ENCODE data around the gene ESAM.
"Not testable (repeated sequence)": the region's sequence is repeated elsewhere in the genome, so short reads cannot be mapped to it uniquely, and the experiment has no call there.

Gene ESAM

GRCh38 chr11:124796312-124796711, 34.2 kb upstream of the ESAM start:
- Histone ChIP-seq H3K9me3 (ENCODE audit: control insufficient read depth, low read length) (no peaks in the 10 kb centered on the region), H3K9ac (ENCODE audit: low read length) (no peak overlapping the region), H3K36me3 (ENCODE audit: control insufficient read depth, insufficient read depth, low read length) (no peaks in the 10 kb centered on the region), H3K4me1 (ENCODE audit: control insufficient read depth, insufficient read depth, low read length) (peaks cover 9% of the 10 kb centered on the region), H3K4me3 (ENCODE audit: low read length) (no peak overlapping the region), H3K27me3 (ENCODE audit: control insufficient read depth, insufficient read depth, low read length) (no peaks in the 10 kb centered on the region)

DNA sequence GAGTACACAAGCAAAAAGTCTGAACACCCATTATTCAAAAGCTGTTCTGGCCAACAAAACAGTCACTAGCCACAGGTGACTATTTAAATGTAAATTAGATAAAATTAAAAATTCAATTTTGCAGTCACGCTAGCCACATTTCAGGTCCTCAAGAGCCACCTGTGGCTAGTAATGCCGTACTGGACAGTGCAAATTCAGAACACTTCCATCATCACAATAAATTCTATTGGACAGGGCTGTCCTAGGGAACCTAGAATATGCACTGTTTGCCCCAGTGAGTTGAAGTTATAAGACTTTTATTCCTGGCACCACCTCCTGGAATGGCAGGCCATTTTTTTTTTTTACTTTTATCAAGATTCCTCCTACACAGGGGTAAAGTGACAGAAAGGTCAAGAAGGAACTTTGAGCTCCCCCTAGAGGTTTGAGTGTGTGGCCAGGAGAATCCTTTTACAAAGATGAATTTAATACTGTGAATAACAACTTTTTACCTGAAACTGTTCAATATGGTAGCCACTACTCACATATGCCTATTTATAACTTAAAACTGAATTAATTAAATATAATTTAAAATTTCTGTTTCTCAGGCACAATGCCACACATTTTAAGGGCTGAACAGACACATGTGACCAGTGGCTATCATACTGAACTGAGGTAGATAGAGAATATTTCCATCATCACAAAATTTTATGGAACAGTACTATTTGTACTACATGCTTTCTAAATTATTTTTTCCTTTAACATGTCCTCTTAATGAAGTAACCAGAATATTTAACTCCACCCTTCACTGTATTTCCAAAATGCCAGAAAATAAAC, 31.6 kb upstream of the ESAM start:
- no peaks in the 10 kb centered on the region for H3K9me3 ChIP-seq (ENCODE audit: control insufficient read depth, low read length)

DNA sequence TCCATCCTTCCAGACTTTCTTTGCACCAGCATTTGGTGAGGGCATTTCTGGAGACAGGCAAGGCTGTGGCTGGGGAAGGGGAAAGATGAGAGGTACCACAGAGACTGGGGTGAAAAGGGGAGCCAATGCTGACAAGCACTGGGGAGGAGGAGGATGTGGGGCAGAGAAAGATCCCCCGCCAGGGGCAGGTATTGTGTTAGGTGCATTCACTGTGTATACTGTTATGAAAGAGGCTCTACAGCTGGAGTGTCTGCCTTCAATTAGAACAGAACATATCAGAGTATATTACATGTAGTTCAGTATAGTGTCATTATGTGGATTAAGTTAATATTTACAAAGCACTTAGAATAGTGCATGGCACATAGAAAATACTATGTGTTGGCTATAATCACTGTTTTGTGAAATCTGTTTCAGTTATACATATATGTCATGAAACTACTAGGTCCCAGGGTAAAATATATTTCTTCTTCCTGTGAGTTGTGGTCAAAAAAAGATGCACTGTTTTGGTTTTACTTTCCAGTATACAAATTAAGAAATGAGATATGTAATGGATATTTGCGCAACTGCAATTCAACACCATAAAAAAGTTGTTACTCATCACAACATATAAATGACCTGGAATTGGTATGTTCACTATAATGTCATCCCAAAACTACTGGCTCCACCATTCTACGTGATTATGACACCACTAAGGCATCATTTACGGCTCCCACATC, 29.7 kb upstream of the ESAM start:
- no peaks in the 10 kb centered on the region for H3K36me3 ChIP-seq (ENCODE audit: control insufficient read depth, insufficient read depth, low read length)
- no peak overlapping the region for H3K9ac ChIP-seq (ENCODE audit: low read length)
- no peaks in the 10 kb centered on the region for H3K27me3 ChIP-seq (ENCODE audit: control insufficient read depth, insufficient read depth, low read length)
- H3K4me1 ChIP-seq (ENCODE audit: control insufficient read depth, insufficient read depth, low read length), result no peaks in the 10 kb centered on the region
- no peaks in the 10 kb centered on the region for H3K9me3 ChIP-seq (ENCODE audit: control insufficient read depth, low read length)
- no peak overlapping the region for H3K4me3 ChIP-seq (ENCODE audit: low read length)

More for the DNA sequence above, 31.6 kb upstream of the ESAM start:
- no peaks in the 10 kb centered on the region for H3K36me3 ChIP-seq (ENCODE audit: control insufficient read depth, insufficient read depth, low read length)
- H3K4me1 ChIP-seq (ENCODE audit: control insufficient read depth, insufficient read depth, low read length), result peaks cover 3% of the 10 kb centered on the region
- H3K4me3 ChIP-seq (ENCODE audit: low read length), result no peak overlapping the region
- H3K9ac ChIP-seq (ENCODE audit: low read length), result no peak overlapping the region
- no peaks in the 10 kb centered on the region for H3K27me3 ChIP-seq (ENCODE audit: control insufficient read depth, insufficient read depth, low read length)

DNA sequence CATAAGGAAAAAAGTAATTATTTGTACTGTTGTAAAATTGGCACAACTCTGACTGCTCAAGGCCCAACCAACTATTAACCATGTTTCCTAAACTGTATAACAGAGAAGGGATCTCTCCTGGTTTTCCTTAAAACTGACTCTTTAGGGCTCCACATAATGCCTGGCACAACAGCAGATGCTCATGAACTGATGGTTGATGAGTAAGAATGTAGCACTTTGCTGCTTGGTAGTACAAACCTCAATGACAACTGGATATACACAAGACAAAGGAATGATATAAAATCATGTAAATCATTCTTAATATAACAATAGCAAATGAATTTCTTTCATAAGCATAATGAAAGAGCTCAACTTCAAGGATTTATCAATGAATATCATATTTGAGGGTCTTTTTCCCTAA, 26.4 kb upstream of the ESAM start:
- H3K27me3 ChIP-seq (ENCODE audit: control insufficient read depth, insufficient read depth, low read length), result no peaks in the 10 kb centered on the region
- peaks cover 6% of the 10 kb centered on the region for H3K4me1 ChIP-seq (ENCODE audit: control insufficient read depth, insufficient read depth, low read length)
- no peaks in the 10 kb centered on the region for H3K9me3 ChIP-seq (ENCODE audit: control insufficient read depth, low read length)
- no peaks in the 10 kb centered on the region for H3K36me3 ChIP-seq (ENCODE audit: control insufficient read depth, insufficient read depth, low read length)
- H3K9ac ChIP-seq (ENCODE audit: low read length), result no peak overlapping the region
- H3K4me3 ChIP-seq (ENCODE audit: low read length), result no peak overlapping the region

DNA sequence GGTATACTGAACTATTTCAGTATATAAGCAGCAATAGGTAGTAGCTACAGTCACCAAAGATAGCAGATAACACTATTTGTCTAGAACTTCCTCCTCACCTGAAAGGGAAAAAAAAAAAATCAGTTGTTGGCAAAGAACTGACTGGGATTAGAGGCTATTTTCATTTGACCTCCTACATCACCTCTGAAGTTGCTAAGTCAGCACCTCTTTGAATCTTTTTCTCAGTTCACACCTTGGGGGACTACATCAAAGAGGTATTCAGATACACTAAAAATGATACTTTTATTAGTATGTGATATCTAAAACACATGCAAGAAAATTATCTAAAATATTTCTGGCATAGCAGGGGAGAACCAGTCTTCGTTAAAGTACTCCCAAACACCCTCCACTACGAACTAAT, 22.0 kb upstream of the ESAM start:
- Histone ChIP-seq H3K9me3 (ENCODE audit: control insufficient read depth, low read length) (no peaks in the 10 kb centered on the region), H3K36me3 (ENCODE audit: control insufficient read depth, insufficient read depth, low read length) (no peaks in the 10 kb centered on the region), H3K27me3 (ENCODE audit: control insufficient read depth, insufficient read depth, low read length) (no peaks in the 10 kb centered on the region), H3K4me1 (ENCODE audit: control insufficient read depth, insufficient read depth, low read length) (peaks cover 11% of the 10 kb centered on the region), H3K9ac (ENCODE audit: low read length) (no peak overlapping the region), H3K4me3 (ENCODE audit: low read length) (no peak overlapping the region)

DNA sequence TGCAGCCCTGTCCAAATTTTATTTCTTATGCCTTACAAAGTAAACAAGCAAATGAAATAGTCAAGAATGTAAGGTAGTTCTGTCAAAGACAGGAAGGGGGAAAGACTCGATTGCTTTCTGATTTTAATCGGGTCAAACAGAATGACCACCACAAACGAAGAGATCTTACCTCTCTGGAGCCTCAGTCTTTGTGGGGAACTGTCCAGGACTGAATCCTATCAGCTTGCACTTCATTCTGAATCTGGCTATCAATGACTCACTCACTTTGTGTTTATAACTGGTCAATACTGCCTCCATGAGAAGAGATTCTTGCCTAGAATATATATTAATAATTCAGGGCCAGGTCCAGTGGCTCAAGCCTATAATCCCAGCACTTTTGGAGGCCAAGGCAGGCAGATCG, 20.9 kb upstream of the ESAM start:
- no peaks in the 10 kb centered on the region for H3K36me3 ChIP-seq (ENCODE audit: control insufficient read depth, insufficient read depth, low read length)
- H3K4me3 ChIP-seq (ENCODE audit: low read length), result no peak overlapping the region
- no peak overlapping the region for H3K9ac ChIP-seq (ENCODE audit: low read length)
- H3K4me1 ChIP-seq (ENCODE audit: control insufficient read depth, insufficient read depth, low read length), result peaks cover 11% of the 10 kb centered on the region
- H3K9me3 ChIP-seq (ENCODE audit: control insufficient read depth, low read length), result no peaks in the 10 kb centered on the region
- H3K27me3 ChIP-seq (ENCODE audit: control insufficient read depth, insufficient read depth, low read length), result no peaks in the 10 kb centered on the region

GRCh38 chr11:124779568-124779967, 17.5 kb upstream of the ESAM start:
- H3K9me3 ChIP-seq (ENCODE audit: control insufficient read depth, low read length), result no peaks in the 10 kb centered on the region
- H3K4me3 ChIP-seq (ENCODE audit: low read length), result no peak overlapping the region
- no peaks in the 10 kb centered on the region for H3K36me3 ChIP-seq (ENCODE audit: control insufficient read depth, insufficient read depth, low read length)
- no peak overlapping the region for H3K9ac ChIP-seq (ENCODE audit: low read length)
- H3K27me3 ChIP-seq (ENCODE audit: control insufficient read depth, insufficient read depth, low read length), result no peaks in the 10 kb centered on the region
- peaks cover 11% of the 10 kb centered on the region for H3K4me1 ChIP-seq (ENCODE audit: control insufficient read depth, insufficient read depth, low read length)

DNA sequence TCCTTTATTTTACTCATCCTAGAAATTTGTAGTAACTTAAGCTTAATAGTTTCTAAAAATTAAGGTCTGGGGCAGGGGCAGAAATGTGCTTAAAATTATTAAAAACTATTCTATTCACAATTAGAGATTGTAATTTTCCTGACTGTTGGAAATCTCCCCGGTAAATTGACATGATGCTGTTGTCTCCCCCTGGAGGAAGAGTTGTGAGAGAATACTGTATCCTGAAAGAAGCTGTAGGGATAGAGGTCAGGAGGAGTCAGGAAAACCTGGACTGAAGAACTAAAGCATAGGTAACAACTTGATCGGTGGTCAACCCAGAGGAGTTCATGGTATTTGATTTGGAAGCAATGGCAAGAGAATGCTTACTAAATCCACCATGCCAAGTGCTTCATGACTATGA, 16.2 kb upstream of the ESAM start:
- H3K9me3 ChIP-seq (ENCODE audit: control insufficient read depth, low read length), result no peaks in the 10 kb centered on the region
- peaks cover 5% of the 10 kb centered on the region for H3K4me1 ChIP-seq (ENCODE audit: control insufficient read depth, insufficient read depth, low read length)
- no peak overlapping the region for H3K9ac ChIP-seq (ENCODE audit: low read length)
- H3K27me3 ChIP-seq (ENCODE audit: control insufficient read depth, insufficient read depth, low read length), result no peaks in the 10 kb centered on the region
- H3K4me3 ChIP-seq (ENCODE audit: low read length), result no peak overlapping the region
- no peaks in the 10 kb centered on the region for H3K36me3 ChIP-seq (ENCODE audit: control insufficient read depth, insufficient read depth, low read length)

DNA sequence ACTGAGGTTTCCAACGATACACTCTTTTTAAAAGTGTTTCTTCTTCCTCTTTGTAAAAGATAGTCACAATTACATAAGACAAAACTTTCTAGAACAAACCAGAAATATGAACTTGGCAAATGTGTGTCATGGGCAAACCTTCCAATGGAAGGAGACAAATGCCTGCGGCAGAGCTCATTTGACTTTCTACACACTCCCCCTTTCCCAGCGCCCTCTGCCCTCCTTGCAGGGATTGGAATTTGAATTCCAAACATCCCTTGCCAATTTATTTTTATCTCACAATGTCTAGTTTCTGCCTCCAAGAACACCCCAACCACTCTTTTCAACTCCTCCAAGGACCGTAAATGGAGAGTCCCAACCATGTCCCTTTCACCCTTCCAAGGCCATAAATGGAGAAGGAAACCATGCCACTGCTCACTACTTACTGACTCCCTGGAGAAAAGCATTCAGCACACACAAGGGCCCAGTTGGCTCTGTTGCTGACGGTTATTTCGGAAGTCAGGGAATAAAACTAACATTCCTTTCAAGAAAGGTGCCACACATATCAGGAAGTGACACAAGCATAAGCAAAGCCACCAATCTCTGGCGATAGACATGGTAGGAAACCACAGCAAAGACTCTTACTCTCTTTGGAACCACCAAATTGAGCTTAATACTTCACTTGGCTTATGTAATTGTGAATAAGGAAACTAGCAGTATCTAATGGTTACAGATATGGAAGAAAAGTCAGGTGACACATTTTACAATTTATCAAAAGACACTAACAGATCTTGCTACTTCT, 15.0 kb upstream of the ESAM start:
- Histone ChIP-seq H3K9ac (ENCODE audit: low read length) (no peak overlapping the region), H3K27me3 (ENCODE audit: control insufficient read depth, insufficient read depth, low read length) (no peaks in the 10 kb centered on the region), H3K9me3 (ENCODE audit: control insufficient read depth, low read length) (no peaks in the 10 kb centered on the region), H3K4me3 (ENCODE audit: low read length) (no peak overlapping the region), H3K36me3 (ENCODE audit: control insufficient read depth, insufficient read depth, low read length) (no peaks in the 10 kb centered on the region), H3K4me1 (ENCODE audit: control insufficient read depth, insufficient read depth, low read length) (no peaks in the 10 kb centered on the region)

GRCh38 chr11:124770959-124771358, 8.9 kb upstream of the ESAM start:
- not testable (repeated sequence) for H3K4me1 ChIP-seq (ENCODE audit: control insufficient read depth, insufficient read depth, low read length); H3K36me3 ChIP-seq (ENCODE audit: control insufficient read depth, insufficient read depth, low read length); H3K27me3 ChIP-seq (ENCODE audit: control insufficient read depth, insufficient read depth, low read length); H3K9ac ChIP-seq (ENCODE audit: low read length); H3K4me3 ChIP-seq (ENCODE audit: low read length); H3K9me3 ChIP-seq (ENCODE audit: control insufficient read depth, low read length)

- Histone ChIP-seq H3K4me1 (ENCODE audit: control insufficient read depth, insufficient read depth, low read length) (peaks cover 8% of the 10 kb centered on the region), H3K4me3 (ENCODE audit: low read length) (no peak overlapping the region), H3K9me3 (ENCODE audit: control insufficient read depth, low read length) (no peaks in the 10 kb centered on the region), H3K36me3 (ENCODE audit: control insufficient read depth, insufficient read depth, low read length) (no peaks in the 10 kb centered on the region), H3K9ac (ENCODE audit: low read length) (no peak overlapping the region), H3K27me3 (ENCODE audit: control insufficient read depth, insufficient read depth, low read length) (no peaks in the 10 kb centered on the region)
Observed at GRCh38 chr11:124769806-124770774, 8.0 kb upstream of the ESAM start.

All from mucosa of stomach (tissue), 1 donor.